IMR-90 (cell line): Measurements from ENCODE around the gene MAMLD1.

Experiments
- CEBPB ChIP-seq: IDR thresholded peaks from 2 replicates; pipeline ENCODE4 v1.6.1; 2012; ENCODE audit warnings: low read depth, low read length, improper control_type of control experiment
- MAZ ChIP-seq: IDR thresholded peaks from 2 replicates; pipeline ENCODE4 v1.6.1; 2012; ENCODE audit warnings: low read depth, mild to moderate bottlenecking, low read length, improper control_type of control experiment, moderate library complexity, borderline replicate concordance
- POLR2A ChIP-seq: IDR thresholded peaks from 2 replicates; pipeline ENCODE4 v1.6.1; 2012; ENCODE audit warnings: mild to moderate bottlenecking, low read depth, low read length
- RAD21 ChIP-seq: IDR thresholded peaks from 2 replicates; pipeline ENCODE4 v1.6.1; 2012; ENCODE audit warnings: low read length, improper control_type of control experiment
- RCOR1 ChIP-seq: IDR thresholded peaks from 2 replicates; pipeline ENCODE4 v1.6.1; 2012; ENCODE audit warnings: mild to moderate bottlenecking, low read length, improper control_type of control experiment; ENCODE audit not compliant: insufficient replicate concordance
- SMC3 ChIP-seq: fragments of 150-350 bp; IDR thresholded peaks from 2 replicates; pipeline ENCODE4 v1.6.1; 2016; ENCODE audit warnings: low read depth, mild to moderate bottlenecking, antibody characterized with exemption, low read length, moderate library complexity
- TF ChIP-seq, protein P1 (sequence below): conservative IDR thresholded peaks from 2 replicates; pipeline ENCODE4 v1.5.1; 2012; ENCODE audit warnings: mild to moderate bottlenecking, low read depth, low read length, improper control_type of control experiment
- TF ChIP-seq, protein P2 (sequence below): fragments of 150-350 bp; IDR thresholded peaks from 2 replicates; pipeline ENCODE4 v1.6.1; 2016; ENCODE audit warnings: low read depth, mild to moderate bottlenecking, low read length, moderate library complexity, borderline replicate concordance

DNA sequence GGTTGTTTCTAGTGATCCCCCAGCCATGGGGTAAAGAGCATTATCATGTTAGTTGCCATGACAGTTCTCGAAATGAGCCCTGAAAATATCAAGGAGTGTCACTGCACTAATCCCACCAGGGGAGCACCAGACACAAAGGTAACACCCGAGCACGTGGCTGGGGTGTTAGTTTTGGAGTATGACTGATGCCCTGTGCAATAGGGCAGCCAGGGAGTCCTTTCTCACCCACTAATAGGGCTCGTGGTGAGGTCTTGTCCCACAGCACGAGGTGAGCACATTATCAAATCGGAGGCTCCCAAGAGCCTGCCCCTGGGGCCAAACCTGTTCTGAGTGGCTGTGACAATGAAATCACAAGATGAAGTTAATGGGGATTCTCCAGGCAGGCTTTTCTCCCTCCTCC, 9.6 kb downstream of the MAMLD1 start:
- TF ChIP-seq, protein P1, sequence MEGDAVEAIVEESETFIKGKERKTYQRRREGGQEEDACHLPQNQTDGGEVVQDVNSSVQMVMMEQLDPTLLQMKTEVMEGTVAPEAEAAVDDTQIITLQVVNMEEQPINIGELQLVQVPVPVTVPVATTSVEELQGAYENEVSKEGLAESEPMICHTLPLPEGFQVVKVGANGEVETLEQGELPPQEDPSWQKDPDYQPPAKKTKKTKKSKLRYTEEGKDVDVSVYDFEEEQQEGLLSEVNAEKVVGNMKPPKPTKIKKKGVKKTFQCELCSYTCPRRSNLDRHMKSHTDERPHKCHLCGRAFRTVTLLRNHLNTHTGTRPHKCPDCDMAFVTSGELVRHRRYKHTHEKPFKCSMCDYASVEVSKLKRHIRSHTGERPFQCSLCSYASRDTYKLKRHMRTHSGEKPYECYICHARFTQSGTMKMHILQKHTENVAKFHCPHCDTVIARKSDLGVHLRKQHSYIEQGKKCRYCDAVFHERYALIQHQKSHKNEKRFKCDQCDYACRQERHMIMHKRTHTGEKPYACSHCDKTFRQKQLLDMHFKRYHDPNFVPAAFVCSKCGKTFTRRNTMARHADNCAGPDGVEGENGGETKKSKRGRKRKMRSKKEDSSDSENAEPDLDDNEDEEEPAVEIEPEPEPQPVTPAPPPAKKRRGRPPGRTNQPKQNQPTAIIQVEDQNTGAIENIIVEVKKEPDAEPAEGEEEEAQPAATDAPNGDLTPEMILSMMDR, result no peak
- TF ChIP-seq POLR2A (no peak), RCOR1 (no peak), MAZ (no peak), RAD21 (no peak), SMC3 (no peak), CEBPB (no peak)
- TF ChIP-seq, protein P2, sequence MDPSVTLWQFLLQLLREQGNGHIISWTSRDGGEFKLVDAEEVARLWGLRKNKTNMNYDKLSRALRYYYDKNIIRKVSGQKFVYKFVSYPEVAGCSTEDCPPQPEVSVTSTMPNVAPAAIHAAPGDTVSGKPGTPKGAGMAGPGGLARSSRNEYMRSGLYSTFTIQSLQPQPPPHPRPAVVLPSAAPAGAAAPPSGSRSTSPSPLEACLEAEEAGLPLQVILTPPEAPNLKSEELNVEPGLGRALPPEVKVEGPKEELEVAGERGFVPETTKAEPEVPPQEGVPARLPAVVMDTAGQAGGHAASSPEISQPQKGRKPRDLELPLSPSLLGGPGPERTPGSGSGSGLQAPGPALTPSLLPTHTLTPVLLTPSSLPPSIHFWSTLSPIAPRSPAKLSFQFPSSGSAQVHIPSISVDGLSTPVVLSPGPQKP, result no peak
